ENCODE data around the gene PHACTR1. TPM values are rescaled to one million over a fixed set of nuclear protein-coding genes. Genes with fewer than 3 reads are reported as not detected.

The PHACTR1 gene
- total and polyA plus RNA-seq, 9 of the 15 experiments (the other 6 are each of a cell fraction or from before 2014, with no cell fraction given): 11.5 to 32.6 (median 22.0) TPM

DNA sequence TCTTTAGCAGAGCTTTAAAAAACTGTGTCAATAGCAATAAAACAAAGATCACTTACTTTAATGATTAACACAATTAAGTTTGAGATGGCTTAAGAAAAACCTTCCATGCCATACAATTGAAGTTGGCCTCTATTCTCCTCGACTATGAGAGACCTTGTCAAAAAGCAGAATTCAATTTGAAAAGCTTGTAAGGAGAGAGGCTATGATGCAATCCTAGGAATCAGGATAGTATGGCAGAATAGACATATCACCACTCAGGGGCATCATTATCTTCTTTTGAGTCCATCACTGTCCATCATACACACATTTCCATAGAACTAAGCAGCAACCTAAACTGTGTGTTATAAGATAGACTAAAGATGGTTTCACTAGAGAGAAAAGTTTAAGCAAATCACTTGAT is 594.6 kb downstream of the PHACTR1 start (continued):
- TF ChIP-seq MEIS2 (IDR thresholded peaks at IDR 0.05; ENCODE audit: partially characterized antibody): peak; percentile 26
- TF ChIP-seq MECOM (CRISPR knock-in tag; IDR thresholded peaks at IDR 0.05): peak; percentile 49; the same call in 1 of the 2 replicates
- no peak for TF ChIP-seq RBM22 (IDR thresholded peaks at IDR 0.05; ENCODE audit: low read depth, low read length, poor library complexity, severe bottlenecking)
- TF ChIP-seq, protein P1, sequence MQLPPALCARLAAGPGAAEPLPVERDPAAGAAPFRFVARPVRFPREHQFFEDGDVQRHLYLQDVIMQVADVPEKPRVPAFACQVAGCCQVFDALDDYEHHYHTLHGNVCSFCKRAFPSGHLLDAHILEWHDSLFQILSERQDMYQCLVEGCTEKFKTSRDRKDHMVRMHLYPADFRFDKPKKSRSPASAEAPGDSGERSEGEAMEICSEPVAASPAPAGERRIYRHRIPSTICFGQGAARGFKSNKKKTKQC (CRISPR knock-in tag; IDR thresholded peaks at IDR 0.05): no peak
- no peak for TF ChIP-seq ETV5 (CRISPR knock-in tag; IDR thresholded peaks at IDR 0.05; ENCODE audit: low read depth)
- TF ChIP-seq, protein P2, sequence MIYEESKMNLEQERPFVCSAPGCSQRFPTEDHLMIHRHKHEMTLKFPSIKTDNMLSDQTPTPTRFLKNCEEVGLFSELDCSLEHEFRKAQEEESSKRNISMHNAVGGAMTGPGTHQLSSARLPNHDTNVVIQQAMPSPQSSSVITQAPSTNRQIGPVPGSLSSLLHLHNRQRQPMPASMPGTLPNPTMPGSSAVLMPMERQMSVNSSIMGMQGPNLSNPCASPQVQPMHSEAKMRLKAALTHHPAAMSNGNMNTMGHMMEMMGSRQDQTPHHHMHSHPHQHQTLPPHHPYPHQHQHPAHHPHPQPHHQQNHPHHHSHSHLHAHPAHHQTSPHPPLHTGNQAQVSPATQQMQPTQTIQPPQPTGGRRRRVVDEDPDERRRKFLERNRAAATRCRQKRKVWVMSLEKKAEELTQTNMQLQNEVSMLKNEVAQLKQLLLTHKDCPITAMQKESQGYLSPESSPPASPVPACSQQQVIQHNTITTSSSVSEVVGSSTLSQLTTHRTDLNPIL (CRISPR knock-in tag; IDR thresholded peaks at IDR 0.05): no peak
- no peak for TF ChIP-seq PHB (CRISPR knock-in tag; IDR thresholded peaks at IDR 0.05)
- TF ChIP-seq CEBPB (tag; IDR thresholded peaks at IDR 0.05): peak; percentile 72
- no peak for TF ChIP-seq MTA3 (IDR thresholded peaks at IDR 0.05; ENCODE audit: borderline replicate concordance)
- no peak for TF ChIP-seq CBX8 (IDR thresholded peaks at IDR 0.05; ENCODE audit: borderline replicate concordance, extremely low read depth, low read depth, low read length, poor library complexity, severe bottlenecking)
- 0 out of 2 replicates have a peak, but pooled peaks have one; percentile 18 for TF ChIP-seq CTBP1 (IDR thresholded peaks at IDR 0.05; ENCODE audit: borderline replicate concordance)
- no peak for TF ChIP-seq MXI1 (IDR thresholded peaks at IDR 0.05; ENCODE audit: low read depth, low read length)
- TF ChIP-seq, protein P3, sequence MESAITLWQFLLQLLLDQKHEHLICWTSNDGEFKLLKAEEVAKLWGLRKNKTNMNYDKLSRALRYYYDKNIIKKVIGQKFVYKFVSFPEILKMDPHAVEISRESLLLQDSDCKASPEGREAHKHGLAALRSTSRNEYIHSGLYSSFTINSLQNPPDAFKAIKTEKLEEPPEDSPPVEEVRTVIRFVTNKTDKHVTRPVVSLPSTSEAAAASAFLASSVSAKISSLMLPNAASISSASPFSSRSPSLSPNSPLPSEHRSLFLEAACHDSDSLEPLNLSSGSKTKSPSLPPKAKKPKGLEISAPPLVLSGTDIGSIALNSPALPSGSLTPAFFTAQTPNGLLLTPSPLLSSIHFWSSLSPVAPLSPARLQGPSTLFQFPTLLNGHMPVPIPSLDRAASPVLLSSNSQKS (CRISPR knock-in tag; IDR thresholded peaks at IDR 0.05): no peak
- TF ChIP-seq RAD21 (CRISPR knock-in tag; conservative IDR thresholded peaks at IDR 0.05 in 1 of 2, IDR thresholded peaks at IDR 0.05 in 1 of 2): 0 out of 4 replicates have a peak, but pooled peaks of 1 of the 2 experiments have one; percentile 8
- no peak for TF ChIP-seq ZBTB17 (CRISPR knock-in tag; IDR thresholded peaks at IDR 0.05)
- TF ChIP-seq, protein P4, sequence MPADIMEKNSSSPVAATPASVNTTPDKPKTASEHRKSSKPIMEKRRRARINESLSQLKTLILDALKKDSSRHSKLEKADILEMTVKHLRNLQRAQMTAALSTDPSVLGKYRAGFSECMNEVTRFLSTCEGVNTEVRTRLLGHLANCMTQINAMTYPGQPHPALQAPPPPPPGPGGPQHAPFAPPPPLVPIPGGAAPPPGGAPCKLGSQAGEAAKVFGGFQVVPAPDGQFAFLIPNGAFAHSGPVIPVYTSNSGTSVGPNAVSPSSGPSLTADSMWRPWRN (IDR thresholded peaks at IDR 0.05; ENCODE audit: low read depth): no peak
- TF ChIP-seq CEBPG (CRISPR knock-in tag; IDR thresholded peaks at IDR 0.05): no peak
- TF ChIP-seq CEBPG (tag; conservative IDR thresholded peaks at IDR 0.05 in 1 of 2, IDR thresholded peaks at IDR 0.05 in 1 of 2): peak; percentile 66 to 84; a peak in 3 of 4 replicates
- no peak for TF ChIP-seq NR1H2 (CRISPR knock-in tag; IDR thresholded peaks at IDR 0.05)
- TF ChIP-seq XRCC4 (IDR thresholded peaks at IDR 0.05; ENCODE audit: extremely low read depth, insufficient read depth, insufficient read length): no peak
- TF ChIP-seq, protein P5, sequence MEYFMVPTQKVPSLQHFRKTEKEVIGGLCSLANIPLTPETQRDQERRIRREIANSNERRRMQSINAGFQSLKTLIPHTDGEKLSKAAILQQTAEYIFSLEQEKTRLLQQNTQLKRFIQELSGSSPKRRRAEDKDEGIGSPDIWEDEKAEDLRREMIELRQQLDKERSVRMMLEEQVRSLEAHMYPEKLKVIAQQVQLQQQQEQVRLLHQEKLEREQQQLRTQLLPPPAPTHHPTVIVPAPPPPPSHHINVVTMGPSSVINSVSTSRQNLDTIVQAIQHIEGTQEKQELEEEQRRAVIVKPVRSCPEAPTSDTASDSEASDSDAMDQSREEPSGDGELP (CRISPR knock-in tag; IDR thresholded peaks at IDR 0.05; ENCODE audit: borderline replicate concordance): no peak
